Iris pigment epithelial cell (primary cell): Measurements from ENCODE around the gene NFIA.

Experiments
- DNase-seq: peaks from one replicate; pipeline ENCODE4 v3.0.0-alpha.2; 2011; ENCODE audit warnings: low read depth

NFIA gene

GRCh38 chr1:61498342-61498741 lies 416.0 kb downstream of the NFIA start:
- DNase-seq, result no peak

DNA sequence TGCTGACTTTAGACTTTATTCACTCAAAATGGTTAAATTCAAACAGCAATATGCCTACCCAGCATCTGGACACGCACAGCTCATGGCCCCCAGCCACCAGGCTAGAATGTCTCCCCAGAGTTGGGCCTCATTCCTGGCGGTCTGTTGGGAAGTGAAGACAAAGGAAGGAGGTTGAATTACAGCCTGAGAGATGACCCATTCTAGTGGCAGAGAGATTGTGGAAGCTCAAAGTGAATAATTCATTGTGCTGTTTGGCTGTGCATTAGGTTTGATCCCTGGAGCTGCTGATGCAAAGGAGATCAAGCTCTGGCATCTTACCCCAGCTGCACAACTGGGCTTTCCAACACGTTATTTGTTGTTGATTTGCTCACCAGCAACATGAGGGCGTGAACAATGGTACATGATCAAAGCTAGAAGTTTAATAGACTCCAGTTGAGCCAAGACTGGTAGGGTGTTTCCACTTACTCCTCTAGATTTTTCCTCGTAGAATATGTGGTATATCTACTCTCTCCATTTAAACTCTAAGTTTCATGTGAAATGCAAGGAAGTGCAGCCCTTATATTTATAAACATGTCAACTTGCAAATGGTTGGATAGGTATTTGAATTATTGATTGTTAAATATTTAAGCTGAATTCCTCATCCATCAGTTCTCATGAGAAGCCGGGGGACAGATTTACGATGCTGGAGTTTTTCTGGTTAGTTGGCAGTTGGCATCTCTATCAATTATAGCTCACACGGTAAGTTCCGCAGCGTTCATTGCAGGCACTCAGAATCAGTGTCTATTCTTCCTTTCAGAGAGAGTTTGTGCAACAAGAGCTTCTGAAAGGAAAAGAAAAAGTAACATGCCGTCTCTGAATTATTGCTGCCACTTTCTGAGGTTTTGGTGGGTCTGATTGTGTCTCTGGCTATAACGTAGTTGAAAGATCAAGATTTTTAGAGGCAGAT lies 419.9 kb downstream of the NFIA start:
- DNase-seq, result no peak

DNA sequence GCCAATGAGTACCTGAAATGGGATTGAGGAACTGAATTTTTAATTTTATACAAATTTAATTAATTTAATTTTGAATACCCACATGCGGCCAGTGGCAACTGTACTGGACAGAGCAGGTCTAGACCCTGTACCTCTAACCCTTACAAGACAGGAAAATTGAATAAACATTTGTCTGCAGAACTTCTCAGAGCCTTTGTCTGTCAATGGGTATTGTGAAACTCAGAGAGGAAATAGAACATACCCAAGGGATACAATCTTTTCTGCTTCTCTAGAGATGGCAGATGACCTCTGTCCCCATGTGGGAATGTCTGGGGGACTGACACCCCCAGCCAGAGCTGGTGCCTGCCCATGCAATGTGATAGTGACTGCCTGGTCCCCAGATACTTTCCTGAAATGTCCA lies 421.9 kb downstream of the NFIA start:
- no peak for DNase-seq

- peak; percentile 64 for DNase-seq
Observed at GRCh38 chr1:61504852-61505390, 422.6 kb downstream of the NFIA start.

DNA sequence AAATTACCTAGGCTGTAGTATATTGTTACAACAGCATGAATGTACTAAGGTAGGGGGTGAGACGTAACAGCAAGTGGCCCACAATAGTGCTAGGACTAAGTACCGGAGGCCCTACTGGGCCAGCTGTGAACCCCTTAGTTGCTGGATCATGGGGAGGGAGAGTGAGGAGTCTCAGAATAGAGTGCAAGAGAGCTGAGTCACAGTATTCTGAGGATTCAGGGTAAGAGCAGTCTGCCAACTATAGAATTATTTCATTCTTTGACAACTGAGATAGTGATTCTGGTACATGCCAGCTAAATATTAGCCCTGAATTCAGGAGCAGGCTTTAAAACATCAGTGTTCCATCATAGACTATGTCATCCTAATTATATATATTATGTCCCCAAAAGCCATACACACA lies 423.9 kb downstream of the NFIA start:
- DNase-seq, result peak; percentile 42

DNA sequence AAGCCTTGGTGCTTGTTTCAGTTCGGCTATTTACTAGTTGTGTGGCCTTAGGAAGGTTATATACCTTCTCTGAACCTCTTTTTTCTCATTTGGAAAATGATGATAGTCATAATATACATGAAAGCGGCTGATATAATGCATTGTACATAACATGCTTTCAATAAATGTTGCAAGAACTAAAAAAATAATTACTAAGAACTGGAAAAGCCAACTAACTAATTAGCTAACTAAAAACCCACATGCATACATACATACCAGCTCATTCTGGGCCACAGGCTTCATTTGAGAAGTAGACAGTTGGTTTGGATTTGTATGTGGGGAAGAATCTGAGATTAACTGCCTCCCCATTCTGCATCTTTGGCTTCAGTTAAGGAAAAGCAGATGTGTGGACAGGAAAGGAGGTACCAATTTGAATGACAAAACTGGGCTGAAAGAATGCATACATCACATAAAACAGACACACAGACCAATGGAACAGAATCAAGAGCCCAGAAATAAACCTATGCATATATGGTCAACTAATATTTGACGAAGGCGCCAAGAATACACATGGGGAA lies 424.7 kb downstream of the NFIA start:
- no peak for DNase-seq
